Activated T-cell treated with anti-CD3 and anti-CD28 coated beads for 24 hours (primary cell): ENCODE data around the gene CFAP54.

ENCODE experiments used
- DNase-seq: peaks from one replicate; pipeline ENCODE4 v3.0.0-alpha.2; 2020; ENCODE audit warnings: low read depth

Gene CFAP54

DNA sequence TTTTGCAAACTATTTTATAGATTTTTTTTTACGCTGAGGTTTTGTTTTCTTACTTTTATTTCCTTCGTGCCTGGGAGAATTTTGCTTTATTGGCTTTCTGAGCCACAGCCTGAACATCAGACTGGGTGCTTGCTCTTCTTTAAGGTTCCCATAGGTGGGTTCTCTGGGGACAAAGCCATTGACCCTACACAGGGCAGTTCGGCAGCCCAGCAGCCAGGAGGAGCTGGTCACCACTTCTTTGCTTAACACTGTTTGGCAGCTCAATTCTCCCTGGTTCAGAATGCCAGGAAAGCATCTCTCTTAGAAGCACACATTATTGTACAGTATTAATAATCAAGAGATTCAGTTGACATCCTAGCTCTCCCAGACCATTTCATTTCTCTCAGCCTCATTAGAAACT lies 276.9 kb downstream of the CFAP54 start:
- no peak for DNase-seq

DNA sequence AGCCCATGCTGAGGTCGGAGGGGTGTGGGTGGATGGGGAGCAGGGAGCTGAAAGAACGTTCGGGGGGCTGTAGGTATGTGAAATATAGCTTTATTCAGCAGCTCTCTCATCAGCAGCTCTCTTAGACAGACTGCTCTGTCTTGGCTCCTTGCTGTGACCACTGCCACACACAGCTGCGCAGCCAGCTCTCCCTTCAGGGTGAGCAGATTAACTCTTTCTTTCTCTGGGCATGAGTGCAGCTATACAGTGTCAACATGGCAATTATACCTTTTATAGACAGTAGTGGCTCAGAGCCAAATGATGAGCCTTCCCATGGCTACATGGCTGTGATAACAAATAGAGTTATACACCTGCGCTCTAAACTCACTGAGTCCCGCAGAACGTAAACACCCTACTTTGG lies 280.0 kb downstream of the CFAP54 start:
- no peak for DNase-seq

DNA sequence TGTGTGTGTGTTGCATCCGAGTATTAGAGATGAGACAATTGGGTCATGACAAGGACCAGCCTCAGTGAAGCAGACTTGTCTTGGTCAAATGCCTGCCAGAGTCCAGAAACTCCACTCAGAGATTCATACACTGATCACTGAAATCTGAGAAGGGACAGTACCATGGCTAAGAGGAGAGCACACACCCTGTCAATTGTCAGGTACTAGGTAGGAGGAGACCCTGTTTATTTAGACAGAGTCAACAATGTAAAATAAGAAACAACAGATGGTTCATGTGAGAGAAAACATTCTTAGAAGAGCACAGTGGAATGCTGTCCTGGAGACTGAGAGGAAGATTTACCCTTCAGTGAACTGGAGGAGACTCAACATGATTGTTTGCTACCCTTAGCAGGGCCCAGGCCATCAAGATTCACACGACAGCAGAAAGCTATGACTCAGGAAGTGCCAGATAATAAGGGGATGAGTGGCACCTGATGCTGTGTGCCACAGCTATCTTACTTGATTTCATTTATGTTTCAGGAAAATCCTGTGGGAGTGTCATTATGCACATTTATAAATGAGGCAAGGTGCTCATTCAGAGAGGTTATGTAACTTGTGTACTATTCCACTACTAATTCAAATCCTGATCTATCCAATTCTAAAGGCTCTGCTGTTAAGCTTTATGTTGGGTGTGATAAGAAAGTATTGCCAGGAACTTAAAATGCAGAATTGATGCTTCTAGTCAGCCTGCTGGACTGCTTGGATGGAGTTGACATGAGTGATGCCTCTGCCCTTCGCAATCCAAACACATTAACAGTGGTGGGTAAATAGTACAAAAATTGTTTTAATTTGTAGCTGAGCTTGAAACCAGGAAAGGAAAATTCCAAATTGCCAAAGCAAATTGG lies 281.1 kb downstream of the CFAP54 start:
- no peak for DNase-seq

DNA sequence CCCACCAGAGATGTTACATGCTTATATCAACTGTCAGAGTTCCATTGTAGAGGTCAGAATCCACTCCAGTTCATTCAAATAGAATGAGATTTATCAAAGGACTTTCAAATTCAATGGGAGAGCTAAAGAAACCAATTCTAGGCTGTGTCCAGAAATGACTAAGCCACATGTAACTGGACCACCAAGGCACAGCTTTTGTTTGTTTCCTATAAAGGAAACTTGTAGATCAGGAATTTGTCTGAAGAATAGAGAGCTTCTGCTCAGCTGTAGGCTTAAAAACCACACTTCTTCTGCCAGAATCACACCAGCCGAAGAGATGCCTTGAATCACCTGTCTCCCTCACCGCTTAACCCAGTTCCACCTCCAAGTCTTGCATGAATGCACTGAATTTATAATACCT lies 283.7 kb downstream of the CFAP54 start:
- DNase-seq, result no peak

DNA sequence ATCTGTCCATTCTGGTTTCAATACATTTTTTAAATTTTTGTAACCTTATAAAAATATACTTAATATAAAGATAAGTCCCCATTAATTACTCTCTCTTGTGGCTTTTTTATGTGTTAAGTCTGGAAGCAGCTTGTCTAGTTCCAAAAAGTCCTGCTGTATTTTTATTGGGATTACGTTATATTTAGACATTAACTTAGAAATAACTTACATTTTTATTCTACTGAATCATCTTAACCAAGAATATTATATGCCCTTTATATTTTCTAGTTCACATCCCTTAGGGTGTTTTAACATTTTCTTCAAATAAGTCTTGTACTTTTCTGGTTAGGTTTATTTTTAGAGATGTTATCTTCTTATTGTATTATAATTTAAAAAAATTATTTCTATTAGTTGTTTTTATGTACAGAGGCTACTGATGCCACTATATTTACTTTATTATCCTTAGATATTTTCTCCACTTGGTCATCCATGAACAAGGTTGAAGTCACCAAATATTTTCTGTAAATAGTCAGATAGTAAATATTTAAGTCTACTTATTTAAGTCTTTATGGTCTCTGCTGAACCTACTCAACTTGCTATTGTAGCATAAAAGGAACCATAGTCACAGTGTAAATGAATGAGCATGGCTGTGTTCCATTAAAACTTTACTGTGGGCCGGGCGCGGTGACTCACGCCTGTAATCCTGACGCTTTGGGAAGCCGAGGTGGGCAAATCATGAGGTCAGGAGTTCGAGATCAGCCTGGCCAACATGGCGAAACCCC lies 285.3 kb downstream of the CFAP54 start:
- no peak for DNase-seq

DNA sequence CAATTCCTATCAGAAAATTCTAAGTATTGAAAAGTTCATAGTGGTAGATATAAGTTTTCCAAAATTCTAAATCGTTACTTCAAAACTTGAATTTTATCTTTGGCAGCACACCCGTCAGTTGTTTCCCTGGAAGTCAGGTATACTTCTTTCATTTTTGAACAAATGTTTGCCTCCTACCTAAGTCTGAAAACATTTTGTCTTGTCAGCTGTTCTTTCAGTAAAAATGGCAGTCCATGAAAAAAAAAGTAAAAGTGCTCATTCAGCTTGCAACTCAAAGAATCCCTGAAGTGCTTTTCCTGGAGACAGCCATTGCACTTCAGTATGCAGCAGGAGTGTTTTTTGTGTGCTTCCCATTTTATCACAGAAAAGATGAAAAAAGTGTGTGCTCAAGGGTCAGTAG lies 287.5 kb downstream of the CFAP54 start:
- DNase-seq, result no peak

DNA sequence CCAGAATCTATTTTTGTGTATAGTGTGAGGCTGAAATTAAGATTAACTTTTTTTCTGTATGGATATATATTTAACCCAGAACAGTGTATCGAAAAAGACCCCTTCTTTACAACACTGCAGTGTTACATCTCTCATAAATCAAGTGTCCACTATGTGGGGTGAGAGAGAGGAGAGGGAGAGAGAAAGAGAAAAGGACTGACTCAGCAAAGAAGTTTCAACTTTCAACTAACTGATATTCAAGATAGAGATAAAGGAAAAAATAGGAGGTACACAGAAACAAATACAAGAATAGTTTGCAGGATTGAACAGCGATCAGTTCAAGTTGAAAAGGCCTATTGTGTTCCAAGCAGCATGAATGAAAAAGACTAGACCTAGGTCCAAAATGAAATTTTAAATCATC lies 291.0 kb downstream of the CFAP54 start:
- DNase-seq, result no peak

DNA sequence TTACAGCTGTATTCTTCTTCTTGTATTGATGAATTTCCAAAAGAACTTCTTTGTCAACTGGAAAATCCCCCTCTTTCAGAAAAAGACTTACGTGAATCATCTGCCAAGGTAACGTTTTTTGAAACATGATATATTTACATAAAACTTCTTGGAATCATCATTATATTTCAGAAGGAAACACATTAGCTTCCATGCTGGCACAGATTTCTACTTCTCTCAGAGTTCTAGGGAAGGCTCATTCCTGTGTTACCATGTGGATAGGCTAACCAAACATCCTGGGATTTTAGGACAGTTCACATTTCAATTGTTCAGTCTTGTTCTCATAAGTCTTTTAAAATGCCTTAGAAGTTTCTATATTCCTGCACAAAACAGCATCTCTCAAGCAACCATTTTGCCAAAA lies 297.4 kb downstream of the CFAP54 start:
- no peak for DNase-seq

DNA sequence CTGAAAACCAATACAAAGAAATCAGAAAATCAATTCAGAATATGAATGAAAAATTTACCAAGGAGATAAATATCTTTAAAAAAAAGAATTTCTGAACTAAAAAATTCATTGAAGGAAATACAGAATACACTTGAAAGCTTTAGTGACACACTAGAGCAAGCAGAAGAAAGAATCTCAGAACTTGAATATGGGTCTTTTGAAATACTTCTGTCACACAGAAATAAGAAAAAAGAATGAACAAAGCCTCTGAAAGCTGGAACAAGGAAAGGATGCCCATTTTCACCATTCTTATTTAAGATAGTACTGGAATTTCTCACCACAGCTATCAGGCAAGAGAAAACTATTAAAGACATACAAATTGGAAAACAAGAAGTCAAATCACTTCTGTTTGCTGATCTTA lies 314.6 kb downstream of the CFAP54 start:
- no peak for DNase-seq

DNA sequence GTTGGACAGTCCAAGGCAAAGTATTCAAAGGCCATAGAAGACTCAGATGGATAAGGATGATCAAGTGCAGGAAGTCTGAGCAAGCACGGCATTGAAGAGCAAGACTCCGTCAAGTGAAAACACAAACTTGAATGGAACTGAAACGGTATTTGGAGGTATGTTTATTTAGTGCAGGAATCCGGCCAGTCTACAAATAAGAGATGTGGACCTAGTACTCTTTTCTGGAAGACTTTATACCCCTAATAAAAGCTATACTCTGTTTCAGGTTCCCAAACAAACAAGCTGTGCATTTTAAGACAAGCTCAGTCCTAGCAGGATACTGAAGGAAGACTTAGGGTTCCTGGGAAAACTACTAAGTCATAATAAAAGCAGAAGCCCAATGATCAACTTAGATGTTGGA lies 316.9 kb downstream of the CFAP54 start:
- no peak for DNase-seq

DNA sequence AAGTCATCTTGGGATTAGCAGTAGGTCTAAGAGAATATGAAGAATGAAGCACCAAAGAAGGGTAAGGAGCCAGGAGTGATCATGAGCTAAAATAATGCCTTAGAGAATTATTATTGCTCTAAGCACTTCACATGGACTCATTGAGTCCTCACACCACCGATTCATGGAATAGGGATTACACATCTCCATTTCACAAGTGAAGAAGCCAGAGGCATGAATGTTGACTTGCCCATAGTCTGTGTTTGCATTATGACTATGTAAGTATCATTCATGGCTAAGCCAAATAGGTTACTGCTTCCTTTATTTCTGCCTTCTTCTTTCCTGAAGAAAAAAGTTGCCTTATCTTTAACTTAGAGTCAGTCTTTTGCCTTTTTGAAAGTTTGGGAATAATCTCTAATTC lies 318.4 kb downstream of the CFAP54 start:
- DNase-seq, result no peak

DNA sequence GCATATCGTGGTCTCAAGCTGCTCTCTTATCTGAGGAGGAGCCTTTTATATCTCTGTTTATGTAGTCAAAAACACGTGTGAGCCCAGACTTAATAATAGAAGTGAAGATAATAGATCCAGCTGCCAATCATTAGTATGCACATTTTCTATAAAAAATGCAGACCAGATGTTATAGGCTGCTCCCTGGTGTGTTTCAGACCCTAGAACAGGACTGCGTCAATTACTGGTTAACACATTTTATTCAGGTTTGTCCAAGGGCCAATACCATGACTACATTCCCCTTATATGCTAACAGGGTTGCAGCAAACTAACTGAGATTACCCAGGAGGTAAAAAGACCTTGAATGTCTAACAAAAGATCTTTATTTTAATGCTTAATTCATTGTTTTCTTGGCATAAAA lies 319.2 kb downstream of the CFAP54 start:
- DNase-seq, result no peak

DNA sequence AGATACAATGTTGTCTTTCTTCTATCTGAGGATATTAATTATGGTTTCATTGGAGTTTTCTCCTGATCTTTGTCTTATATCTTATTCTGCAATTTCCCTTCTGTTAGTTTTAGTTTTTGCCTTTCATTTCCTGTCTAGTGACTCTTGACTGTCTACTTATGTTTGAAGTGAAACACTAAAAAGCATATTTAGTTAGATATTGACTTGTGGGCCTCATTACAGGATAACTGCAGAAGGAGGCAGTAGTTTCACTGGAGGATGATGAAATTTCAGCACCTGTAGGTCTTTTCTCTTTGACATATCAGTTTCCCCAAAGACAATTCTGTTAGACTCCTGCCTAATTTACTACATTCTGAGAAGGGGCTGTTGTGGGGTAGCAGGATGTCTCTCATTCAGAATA lies 320.1 kb downstream of the CFAP54 start:
- DNase-seq, result no peak

DNA sequence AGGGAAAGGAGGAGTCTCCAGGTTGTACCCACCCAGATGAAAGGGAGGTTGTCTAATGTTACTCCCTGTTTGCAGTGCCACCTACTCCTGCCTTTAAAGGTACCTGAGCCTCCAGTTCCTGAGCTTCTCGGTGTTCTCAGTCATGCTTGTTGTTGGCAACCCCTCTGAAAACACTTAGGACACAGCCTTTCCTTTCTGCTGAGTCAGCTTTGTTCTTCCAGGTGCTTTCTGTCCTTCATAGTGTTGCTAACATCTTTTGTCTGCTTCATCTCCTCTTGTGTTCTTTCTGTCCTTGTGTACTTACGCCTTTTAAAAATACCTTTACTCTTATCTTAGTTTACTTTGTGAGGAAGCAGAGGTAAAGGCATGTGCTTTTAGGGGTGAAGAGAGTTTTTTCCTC lies 320.7 kb downstream of the CFAP54 start:
- DNase-seq, result no peak

DNA sequence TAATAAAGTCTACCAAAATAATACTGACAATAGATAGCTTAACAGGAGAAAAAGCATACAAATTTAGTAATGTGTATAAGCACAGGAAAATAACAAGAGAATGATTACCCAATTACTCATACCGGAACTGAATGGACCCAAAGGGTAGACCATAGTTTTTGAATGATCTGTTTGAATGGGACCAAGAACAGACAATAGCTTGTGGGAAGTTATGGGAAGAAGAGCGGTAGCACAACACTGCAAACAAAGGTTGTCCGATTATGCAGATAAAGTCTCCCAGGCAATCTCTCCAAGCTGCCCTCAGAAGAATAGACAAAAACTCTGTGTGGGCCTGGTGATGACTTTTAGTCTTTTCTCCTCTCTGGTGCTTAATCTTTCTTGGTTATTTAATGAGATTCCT lies 321.1 kb downstream of the CFAP54 start:
- no peak for DNase-seq

DNA sequence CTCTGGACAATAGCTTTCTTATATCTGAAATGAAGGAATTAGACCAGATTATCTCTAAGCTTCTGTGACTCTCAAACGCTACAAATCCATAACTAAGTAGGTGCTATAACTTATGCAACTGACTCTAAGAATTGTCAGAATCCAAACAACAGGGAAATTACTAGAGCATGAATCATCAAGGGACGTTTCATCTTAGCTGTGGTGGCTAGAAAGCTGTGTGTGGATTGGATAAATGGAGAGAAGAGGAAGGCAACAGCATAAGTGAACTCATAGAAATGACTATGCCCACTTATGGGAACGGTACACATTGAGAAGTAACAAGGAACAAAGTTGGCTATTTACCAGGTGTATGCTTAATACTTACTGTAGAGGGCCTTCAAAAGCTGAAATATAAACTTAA lies 321.7 kb downstream of the CFAP54 start:
- no peak for DNase-seq

DNA sequence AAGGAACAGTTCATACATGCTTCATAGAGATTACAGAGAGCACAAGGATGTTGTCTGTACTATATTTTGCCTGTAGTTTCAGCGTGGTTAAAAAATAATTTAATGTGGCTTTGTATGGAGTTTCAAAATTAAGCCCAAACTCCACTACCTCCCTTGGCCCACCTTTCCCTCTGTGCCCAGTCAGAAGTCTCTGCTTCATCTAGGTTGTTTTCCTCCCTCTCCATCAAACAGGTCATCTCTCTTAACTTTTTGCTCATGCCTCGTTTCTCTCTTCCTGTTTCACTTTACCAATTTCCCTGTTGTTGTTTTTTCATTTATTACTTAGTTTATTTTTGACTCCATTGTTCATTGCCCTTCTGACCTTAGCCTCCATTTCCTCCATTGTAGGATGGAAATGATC lies 322.8 kb downstream of the CFAP54 start:
- no peak for DNase-seq

DNA sequence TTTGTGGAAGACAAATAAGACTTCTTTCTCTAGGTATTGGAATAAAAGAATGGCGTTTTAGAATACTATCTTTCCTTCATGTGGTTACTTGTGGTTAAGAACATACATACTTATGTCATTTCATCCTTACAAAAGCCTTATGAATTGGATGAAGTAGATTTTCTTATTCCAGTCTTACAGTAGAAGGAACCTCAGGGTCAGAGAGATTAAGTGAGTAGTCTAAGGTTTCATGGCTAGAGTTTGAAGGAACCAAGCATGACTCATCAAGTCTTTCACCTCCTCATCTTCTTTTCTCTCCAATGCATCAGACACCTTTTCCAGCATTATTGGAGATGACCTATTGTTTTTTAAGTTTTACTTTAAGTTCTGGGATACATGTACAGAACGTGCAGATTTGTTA lies 324.8 kb downstream of the CFAP54 start:
- DNase-seq, result no peak

DNA sequence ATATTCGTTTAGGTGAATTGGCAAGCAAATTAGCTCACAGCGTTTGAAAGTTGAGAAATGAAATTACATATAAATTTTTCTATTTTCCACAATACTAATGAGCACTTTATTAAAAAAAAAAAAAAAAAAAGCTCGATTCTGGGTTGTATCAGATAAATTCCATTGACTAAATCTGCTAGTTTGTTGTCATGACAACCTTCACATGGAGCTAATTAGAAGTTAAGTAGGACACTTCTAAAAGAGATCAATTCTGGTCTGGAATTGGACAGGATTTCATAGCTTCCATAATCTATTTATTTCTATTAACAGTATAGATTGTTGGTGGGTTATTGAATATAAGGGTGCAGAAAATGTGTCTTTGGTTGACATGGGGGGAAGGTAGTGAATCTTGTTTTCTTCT lies 332.2 kb downstream of the CFAP54 start:
- no peak for DNase-seq

DNA sequence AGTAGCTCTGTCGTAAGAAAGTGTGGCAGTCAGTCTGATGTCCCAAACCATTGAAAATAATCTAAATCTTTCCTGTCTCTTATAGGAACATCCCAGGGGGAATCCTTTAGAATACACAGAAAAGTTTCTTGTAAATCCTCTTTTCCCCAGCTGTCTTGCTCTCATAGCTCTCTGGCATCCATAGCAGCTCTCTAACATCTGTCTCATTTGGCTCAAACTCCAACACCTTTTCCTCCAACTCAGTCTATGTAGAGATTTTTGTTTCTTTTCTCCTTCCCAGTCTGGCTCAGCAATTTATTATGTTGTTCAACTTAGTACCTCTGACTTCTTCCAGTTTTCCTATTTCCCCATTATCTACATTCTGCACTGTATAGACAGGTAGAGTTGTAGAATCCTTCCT lies 333.3 kb downstream of the CFAP54 start:
- DNase-seq, result no peak

DNA sequence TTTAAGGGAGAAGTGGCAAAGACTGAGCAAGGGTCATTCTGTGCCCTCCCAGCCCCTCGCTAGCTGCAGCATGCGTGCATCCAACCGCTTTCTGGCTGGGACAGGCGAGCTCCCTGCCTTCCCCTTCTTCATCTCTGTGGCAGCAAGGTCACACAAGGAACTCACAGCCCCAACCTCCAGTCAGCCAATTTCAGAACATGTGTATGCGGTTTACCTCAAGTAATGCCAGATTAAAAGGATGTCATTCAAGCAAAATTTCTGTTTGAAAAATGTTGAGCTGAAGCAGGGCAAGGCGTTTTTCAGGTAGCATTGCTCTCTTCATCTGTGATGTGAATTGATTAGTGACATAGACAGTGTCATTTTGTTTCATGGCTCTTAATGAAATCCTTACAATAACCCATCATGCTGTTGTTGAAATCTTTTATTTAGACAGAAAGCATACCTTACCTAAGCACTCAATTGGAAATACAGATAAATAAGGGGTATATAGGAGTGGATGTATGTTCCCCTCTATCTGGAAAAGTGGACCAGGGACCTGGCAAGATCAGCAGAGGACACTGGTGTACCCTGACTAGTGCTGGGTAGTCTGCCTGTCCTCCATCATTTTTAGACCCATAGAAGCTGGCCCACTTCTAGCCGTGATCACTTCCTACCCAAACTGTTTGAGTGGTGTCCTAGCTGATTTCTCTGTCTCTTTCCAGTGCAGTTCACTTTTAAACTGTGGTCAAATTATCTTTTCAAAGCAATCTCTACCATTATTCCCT lies 334.9 kb downstream of the CFAP54 start:
- no peak for DNase-seq

DNA sequence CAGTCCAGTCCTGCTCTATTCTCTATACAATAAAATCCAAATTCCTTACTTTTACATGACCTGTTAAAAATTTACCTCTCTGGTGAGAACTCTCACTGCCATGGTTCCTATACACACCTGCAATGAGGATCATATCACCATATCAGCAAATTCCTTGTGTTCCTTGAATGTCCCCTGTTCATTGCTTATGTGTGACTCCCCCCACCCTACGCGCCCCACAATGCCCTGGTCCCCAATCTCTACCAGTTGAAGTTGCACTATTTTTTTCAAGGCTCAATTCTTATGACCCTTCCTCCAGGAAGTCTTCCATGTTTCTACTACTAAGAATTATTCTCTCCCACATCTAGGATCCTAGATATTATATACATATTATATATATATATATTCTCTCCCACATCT lies 335.5 kb downstream of the CFAP54 start:
- no peak for DNase-seq
